Endodermal cell (in vitro differentiated cells): ENCODE data around the gene THSD8. TPM values are rescaled to one million over a fixed set of nuclear protein-coding genes. Genes with fewer than 3 reads are reported as not detected.

ENCODE experiments used
- DNase-seq: peaks from one replicate; pipeline ENCODE4 v3.0.0-alpha.2; 2017
- H3K27ac ChIP-seq: 2 replicates; pipeline ENCODE4 v1.5.1; 2013; ENCODE audit warnings: mild to moderate bottlenecking, low read depth, low read length, moderate library complexity
- H3K27me3 ChIP-seq: 2 replicates; pipeline ENCODE4 v1.6.1; 2013; ENCODE audit warnings: mild to moderate bottlenecking, low read length, moderate library complexity; ENCODE audit not compliant: insufficient read depth, control insufficient read depth, poor library complexity, severe bottlenecking
- H3K36me3 ChIP-seq: 2 replicates; pipeline ENCODE4 v1.7.0; 2013; ENCODE audit warnings: mild to moderate bottlenecking, low read length, moderate library complexity; ENCODE audit not compliant: control insufficient read depth, insufficient read depth
- H3K4me1 ChIP-seq: one replicate; pipeline ENCODE4 v1.7.0; 2013; ENCODE audit warnings: low read length; ENCODE audit not compliant: control insufficient read depth, insufficient read depth
- H3K4me3 ChIP-seq: 2 replicates; pipeline ENCODE4 v1.5.1; 2013; ENCODE audit warnings: mild to moderate bottlenecking, low read length, moderate library complexity
- H3K9ac ChIP-seq: 2 replicates; pipeline ENCODE4 v1.6.1; 2013; ENCODE audit warnings: mild to moderate bottlenecking, low read length, moderate library complexity; ENCODE audit not compliant: poor library complexity, severe bottlenecking; ENCODE audit errors: extremely low read depth
- H3K9me3 ChIP-seq: 2 replicates; pipeline ENCODE4 v1.6.1; 2013; ENCODE audit warnings: mild to moderate bottlenecking, low read length, moderate library complexity; ENCODE audit not compliant: control insufficient read depth
- H3K27ac Mint-ChIP-seq: 2 replicates; pipeline ENCODE4 v1.8.0; 2020; ENCODE audit warnings: mixed read lengths
- H3K27me3 Mint-ChIP-seq: 2 replicates; pipeline ENCODE4 v1.8.0; 2021; ENCODE audit warnings: mild to moderate bottlenecking, mixed read lengths; ENCODE audit not compliant: insufficient read depth
- H3K36me3 Mint-ChIP-seq: 2 replicates; pipeline ENCODE4 v1.8.0; 2020; ENCODE audit warnings: low read depth, mixed read lengths
- H3K4me1 Mint-ChIP-seq: 2 replicates; pipeline ENCODE4 v1.8.0; 2020; ENCODE audit warnings: mixed read lengths
- H3K4me3 Mint-ChIP-seq: 2 replicates; pipeline ENCODE4 v1.8.0; 2020; ENCODE audit warnings: mild to moderate bottlenecking, moderate library complexity, mixed read lengths
- H3K9me3 Mint-ChIP-seq: 2 replicates; pipeline ENCODE4 v1.8.0; 2020; ENCODE audit warnings: mild to moderate bottlenecking, mixed read lengths
- WGBS, 2 experiments: methylation state at CpG; one replicate each; pipeline versions ENCODE4 v1.1.5 to v1.1.7; 2013; ENCODE audit warnings: missing lambda C conversion rate in 2 of 2, mixed read lengths in 1 of 2; ENCODE audit not compliant: insufficient coverage in 1 of 2, insufficient read length in 1 of 2; 5-methylcytosine and 5-hydroxymethylcytosine counted together
- total RNA-seq, 2 donors: library from RNA; stranded (reverse); fragmentation: NEBNext Ultra II Directional in 1 of 2; extraction: Animal tissue kit (Norgen Biotek cat#: 25700) in 1 of 2; gene quantifications; 2 replicates in 1 of 2; 3 replicates in 1 of 2; pipeline ENCODE4 v1.2.1, GENCODE V29; 2021
- TF ChIP-seq, protein P1 (sequence below): fragments of 200-600 bp; sonication (generic); conservative IDR thresholded peaks from 2 replicates; pipeline ENCODE4 v1.5.0; 2021; ENCODE audit warnings: antibody characterized with exemption, mild to moderate bottlenecking

The THSD8 gene
- total RNA-seq, 2 donors from 2014 or later: 34.4 to 57.4 TPM

DNA sequence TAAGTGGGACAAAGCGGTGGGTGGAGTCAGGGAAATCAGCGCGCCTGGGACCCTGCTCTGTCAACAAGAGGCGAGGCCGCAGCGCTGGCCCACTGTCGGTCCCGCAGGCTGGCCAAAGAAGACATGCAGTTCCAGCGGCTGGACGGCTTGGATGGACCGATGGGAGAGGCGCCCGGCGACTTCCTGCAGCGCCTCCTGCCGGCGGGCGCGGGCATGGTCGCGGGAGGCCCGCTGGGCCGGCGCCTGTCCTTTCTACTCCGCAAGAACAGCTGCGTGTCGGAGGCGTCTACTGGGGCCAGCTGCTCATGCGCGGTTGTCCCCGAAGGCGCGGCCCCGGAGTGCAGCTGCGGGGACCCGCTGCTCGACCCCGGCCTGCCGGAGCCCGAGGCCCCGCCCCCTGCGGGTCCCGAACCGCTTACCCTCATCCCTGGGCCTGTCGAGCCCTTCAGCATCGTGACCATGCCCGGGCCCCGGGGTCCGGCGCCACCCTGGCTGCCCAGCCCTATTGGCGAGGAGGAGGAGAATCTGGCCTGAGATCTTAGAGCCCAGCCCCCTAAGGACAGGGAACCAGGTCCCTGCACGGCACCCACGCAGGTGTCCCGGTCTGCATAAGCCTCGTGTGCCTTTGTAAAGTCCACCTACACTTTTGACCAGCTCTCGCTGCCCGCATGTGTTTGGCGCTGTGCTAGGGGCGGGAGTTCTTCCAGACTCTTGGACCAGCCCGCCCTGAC is 44.2 kb upstream of the THSD8 start:
- H3K27ac ChIP-seq: no peak overlapping the region
- H3K9ac ChIP-seq: no peak overlapping the region
- Mint-ChIP-seq H3K36me3 (peaks cover 17% of the 10 kb centered on the region), H3K4me3 (peak overlapping the region; percentile 45), H3K9me3 (peaks cover 3% of the 10 kb centered on the region), H3K4me1 (peaks cover 12% of the 10 kb centered on the region), H3K27ac (peak overlapping the region; percentile 86), H3K27me3 (peaks cover 27% of the 10 kb centered on the region)
- H3K27me3 ChIP-seq: peaks cover 11% of the 10 kb centered on the region
- 13 to 45% methylated on average over 15 to 60 of the region's 60 CpGs for WGBS, 2 experiments
- TF ChIP-seq, protein P1, sequence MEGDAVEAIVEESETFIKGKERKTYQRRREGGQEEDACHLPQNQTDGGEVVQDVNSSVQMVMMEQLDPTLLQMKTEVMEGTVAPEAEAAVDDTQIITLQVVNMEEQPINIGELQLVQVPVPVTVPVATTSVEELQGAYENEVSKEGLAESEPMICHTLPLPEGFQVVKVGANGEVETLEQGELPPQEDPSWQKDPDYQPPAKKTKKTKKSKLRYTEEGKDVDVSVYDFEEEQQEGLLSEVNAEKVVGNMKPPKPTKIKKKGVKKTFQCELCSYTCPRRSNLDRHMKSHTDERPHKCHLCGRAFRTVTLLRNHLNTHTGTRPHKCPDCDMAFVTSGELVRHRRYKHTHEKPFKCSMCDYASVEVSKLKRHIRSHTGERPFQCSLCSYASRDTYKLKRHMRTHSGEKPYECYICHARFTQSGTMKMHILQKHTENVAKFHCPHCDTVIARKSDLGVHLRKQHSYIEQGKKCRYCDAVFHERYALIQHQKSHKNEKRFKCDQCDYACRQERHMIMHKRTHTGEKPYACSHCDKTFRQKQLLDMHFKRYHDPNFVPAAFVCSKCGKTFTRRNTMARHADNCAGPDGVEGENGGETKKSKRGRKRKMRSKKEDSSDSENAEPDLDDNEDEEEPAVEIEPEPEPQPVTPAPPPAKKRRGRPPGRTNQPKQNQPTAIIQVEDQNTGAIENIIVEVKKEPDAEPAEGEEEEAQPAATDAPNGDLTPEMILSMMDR: peak; percentile 99
- peak; percentile 96 for DNase-seq
- no peaks in the 10 kb centered on the region for H3K9me3 ChIP-seq
- no peaks in the 10 kb centered on the region for H3K4me1 ChIP-seq
- H3K36me3 ChIP-seq: no peaks in the 10 kb centered on the region
- H3K4me3 ChIP-seq: peak overlapping the region; percentile 12

DNA sequence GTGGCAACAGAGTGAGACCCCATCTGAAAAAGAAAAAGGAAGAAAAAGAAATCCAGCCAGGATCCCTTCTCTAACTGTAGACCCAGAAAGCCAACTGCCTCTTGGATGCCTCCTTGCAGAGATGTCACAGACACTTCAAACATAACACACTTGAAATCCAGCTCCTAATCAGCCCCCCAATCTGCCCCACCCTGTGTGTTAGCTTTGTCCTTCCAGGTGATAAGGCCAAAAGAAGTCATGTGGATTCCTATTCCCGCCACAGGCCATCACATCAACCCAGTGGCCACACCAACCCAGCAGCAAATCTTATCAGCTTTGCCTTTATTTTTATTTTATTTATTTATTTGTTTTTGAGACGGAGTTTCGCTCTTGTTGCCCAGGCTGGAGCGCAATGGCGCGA is 42.2 kb upstream of the THSD8 start:
- WGBS, 2 experiments: 100% methylated on average over 1 of the region's 6 CpGs; no CpG with 5 or more reads in 1 of the 2 experiments
- no peaks in the 10 kb centered on the region for H3K27me3 ChIP-seq
- DNase-seq: no peak
- Mint-ChIP-seq H3K36me3 (peaks cover 33% of the 10 kb centered on the region), H3K4me1 (peaks cover 12% of the 10 kb centered on the region), H3K27ac (peak overlapping the region; percentile 61), H3K9me3 (peaks cover 8% of the 10 kb centered on the region), H3K27me3 (peaks cover 9% of the 10 kb centered on the region), H3K4me3 (no peak overlapping the region)
- H3K9me3 ChIP-seq: no peaks in the 10 kb centered on the region
- TF ChIP-seq, protein P1: no peak
- no peak overlapping the region for H3K4me3 ChIP-seq
- H3K4me1 ChIP-seq: no peaks in the 10 kb centered on the region
- H3K9ac ChIP-seq: no peak overlapping the region
- no peak overlapping the region for H3K27ac ChIP-seq
- H3K36me3 ChIP-seq: peaks cover 8% of the 10 kb centered on the region

DNA sequence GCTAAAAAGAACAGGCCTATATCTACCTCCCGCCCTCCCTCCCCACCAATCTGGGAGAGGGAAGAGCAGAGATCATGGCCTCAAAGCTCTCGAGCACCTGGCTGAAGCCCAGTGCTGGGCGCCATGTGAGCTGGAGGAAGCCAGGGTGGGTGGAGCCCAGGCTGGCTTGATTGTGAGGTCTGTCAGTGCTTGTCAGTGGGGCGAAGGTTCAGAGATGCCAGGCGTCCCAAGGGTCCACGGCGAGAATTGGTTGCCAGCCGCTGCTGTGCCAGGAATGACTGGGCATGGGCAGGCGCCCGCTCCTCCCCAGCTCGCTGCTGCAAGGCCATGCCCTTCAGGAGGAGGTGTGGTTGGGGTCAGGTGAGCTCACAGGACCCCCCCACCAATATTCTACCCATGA is 38.8 kb upstream of the THSD8 start:
- H3K9me3 ChIP-seq: no peaks in the 10 kb centered on the region
- peaks cover 8% of the 10 kb centered on the region for H3K4me1 Mint-ChIP-seq
- no peak overlapping the region for H3K4me3 ChIP-seq
- H3K4me3 Mint-ChIP-seq: no peak overlapping the region
- H3K27ac ChIP-seq: no peak overlapping the region
- TF ChIP-seq, protein P1: no peak
- H3K27me3 ChIP-seq: no peaks in the 10 kb centered on the region
- peaks cover 8% of the 10 kb centered on the region for H3K9me3 Mint-ChIP-seq
- 94% methylated on average over 3 to 11 of the region's 11 CpGs for WGBS, 2 experiments
- H3K36me3 Mint-ChIP-seq: peaks cover 53% of the 10 kb centered on the region
- peaks cover 10% of the 10 kb centered on the region for H3K36me3 ChIP-seq
- H3K27ac Mint-ChIP-seq: no peak overlapping the region
- H3K4me1 ChIP-seq: no peaks in the 10 kb centered on the region
- DNase-seq: no peak
- no peak overlapping the region for H3K9ac ChIP-seq
- no peaks in the 10 kb centered on the region for H3K27me3 Mint-ChIP-seq
